GM10248 (cell line): ENCODE measurements around the gene OGFR.

ENCODE experiments used
- CTCF ChIA-PET: fragments of 300-600 bp; sonication (Branson Sonifier 250); formaldehyde crosslinking; extraction: SDS; loops from one replicate; lab custom pipeline; 2021; ENCODE audit warnings: antibody characterized with exemption; lab: Yijun Ruan, JAX
- POLR2A ChIA-PET: fragments of 350-650 bp; sonication (Branson Sonifier 250); formaldehyde crosslinking; extraction: SDS; loops from one replicate; lab custom pipeline; 2020; ENCODE audit warnings: antibody characterized with exemption; lab: Yijun Ruan, JAX
- DNase-seq: peaks from one replicate; pipeline ENCODE4 v3.0.0; 2012; ENCODE audit errors: extremely low spot score
- CTCF ChIP-seq: IDR thresholded peaks from 2 replicates; pipeline ENCODE4 v1.5.1; 2012; ENCODE audit warnings: mild to moderate bottlenecking, low read depth; ENCODE audit errors: extremely low read depth, missing control alignments, control extremely low read depth

The OGFR gene

GRCh38 chr20:62765021-62765420, 39.6 kb upstream of the OGFR start:
- no peak for TF ChIP-seq CTCF
- POLR2A ChIA-PET = no interaction called here
- CTCF ChIA-PET = interaction anchor here (0.9 to 1.3 kb wide), 2 partner anchors 25 to 53 kb away, joined by 3 to 5 read pairs; no protein-coding TSS in a partner anchor
- DNase-seq = no peak

DNA sequence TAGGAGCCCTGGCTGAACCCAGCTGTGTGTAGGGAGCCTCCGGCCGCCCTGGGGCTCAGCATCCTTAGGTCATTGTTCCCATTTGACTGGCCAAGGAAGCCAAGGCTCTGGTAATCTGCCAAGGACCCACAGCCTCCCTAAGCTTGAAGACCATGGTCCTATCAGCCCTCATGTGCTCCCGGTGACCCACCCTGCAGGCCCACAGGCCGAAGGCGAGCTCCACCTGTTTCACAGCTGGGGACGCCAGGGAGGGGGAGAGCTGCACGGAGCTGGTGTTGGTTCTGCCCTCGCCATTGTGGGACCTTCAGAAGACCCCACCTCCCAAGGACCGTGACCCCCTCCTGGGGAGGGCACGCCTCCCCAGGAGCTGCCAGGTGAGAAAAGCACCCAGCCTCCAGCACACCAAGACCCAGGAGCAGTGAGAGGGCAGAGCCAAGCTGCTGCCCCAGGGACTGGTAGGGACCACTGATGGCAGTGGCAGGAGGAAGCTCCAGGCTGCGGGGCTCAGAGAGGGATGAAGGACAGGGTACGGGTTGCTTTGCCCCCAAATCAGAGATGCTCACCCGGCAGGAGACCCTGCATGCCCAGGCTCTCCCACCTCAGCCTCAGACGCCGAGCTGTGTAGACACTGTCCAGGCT, 39.1 kb upstream of the OGFR start:
- no peak for TF ChIP-seq CTCF
- DNase-seq = no peak
- ChIA-PET CTCF (interaction anchor here (0.9 to 1.3 kb wide), 2 partner anchors 24 to 54 kb away, joined by 3 to 5 read pairs; no protein-coding TSS in a partner anchor), POLR2A (no interaction called here)

DNA sequence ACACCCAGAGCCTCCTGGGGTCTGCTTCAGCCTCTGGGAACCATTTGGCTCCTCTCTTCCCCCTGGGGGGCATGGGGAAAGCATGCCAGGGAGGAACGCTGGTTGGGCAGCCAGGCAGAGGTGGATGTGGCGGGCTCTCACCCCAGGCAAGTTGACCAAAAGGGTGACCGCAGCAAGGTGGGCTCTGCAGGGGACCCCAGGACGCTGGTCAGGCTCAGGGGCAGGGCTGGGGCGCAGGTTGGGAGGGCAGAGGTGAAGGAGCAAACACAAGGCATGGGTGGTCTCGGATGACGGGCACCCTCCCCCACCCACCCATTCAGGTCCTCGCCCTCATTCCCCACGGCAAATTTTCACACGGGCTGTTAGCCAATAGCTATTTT, 38.6 kb upstream of the OGFR start:
- CTCF ChIA-PET = no interaction called here
- DNase-seq = no peak
- POLR2A ChIA-PET = no interaction called here
- no peak for TF ChIP-seq CTCF

GRCh38 chr20:62766716-62767115, 37.9 kb upstream of the OGFR start:
- no peak for TF ChIP-seq CTCF
- POLR2A ChIA-PET = no interaction called here
- CTCF ChIA-PET = no interaction called here
- DNase-seq = no peak

DNA sequence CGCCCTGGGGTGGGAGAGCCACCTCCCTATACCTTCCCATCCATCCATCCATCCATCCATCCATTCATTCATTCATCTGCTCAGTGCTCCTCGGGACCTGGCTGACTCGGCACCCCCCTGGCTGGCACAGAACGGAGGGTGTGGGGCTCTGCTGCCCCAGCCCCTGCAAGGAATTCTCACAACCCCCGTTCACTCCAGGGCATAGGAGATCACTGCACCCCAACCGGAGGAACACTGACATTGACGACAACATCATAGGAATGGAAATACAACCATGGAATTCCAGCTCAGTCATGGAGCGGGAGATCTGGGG, 36.4 kb upstream of the OGFR start:
- ChIA-PET POLR2A (no interaction called here), CTCF (no interaction called here)
- DNase-seq = no peak
- no peak for TF ChIP-seq CTCF

DNA sequence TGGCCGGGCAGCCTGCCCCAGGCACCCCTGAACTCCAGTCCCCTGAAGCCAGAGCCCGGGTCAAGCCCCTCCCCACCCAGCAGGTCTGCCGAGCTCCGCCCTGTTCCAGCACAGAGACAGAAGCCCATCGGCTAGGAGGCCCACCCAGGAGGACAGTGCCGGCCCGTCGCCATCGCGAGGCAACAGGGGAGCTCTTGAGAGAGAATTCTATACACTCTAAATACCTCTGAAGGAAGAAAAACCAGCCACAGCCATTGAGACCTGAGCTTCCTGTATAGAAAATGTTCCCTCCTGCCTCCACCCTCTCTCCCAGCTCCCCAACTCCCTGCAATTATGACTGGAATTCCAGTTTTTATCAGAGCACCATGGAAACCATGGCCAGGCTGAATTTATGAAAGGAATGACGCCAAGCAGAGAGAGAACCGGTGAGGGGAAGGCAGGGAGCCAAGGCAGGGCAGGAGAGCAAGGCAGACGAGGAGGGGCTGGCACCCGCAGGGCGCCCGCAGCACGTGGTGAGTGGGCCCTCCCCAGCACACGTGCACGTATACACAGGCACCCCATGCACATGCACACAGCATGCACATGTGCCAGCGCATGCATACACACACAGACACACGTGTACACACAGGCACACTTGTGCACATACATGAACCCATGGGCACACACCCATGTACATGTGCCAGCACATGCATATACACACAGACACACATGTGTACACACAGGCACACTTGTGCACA, 35.9 kb upstream of the OGFR start:
- ChIA-PET CTCF (no interaction called here), POLR2A (no interaction called here)
- DNase-seq = no peak
- no peak for TF ChIP-seq CTCF
